Mesenchymal stem cell (in vitro differentiated cells and primary cell): ENCODE data around the gene TECPR2.

Experiments used
- DNase-seq: peaks from one replicate; pipeline ENCODE4 v3.0.0-alpha.2; 2013
- H2AFZ ChIP-seq: one replicate; pipeline ENCODE4 v1.6.1; 2013; ENCODE audit warnings: low read depth, mild to moderate bottlenecking, control low read depth, inconsistent platforms, low read length, moderate library complexity
- H2AK5ac ChIP-seq: 2 replicates; pipeline ENCODE4 v1.6.1; 2013; ENCODE audit warnings: low read length, moderate library complexity, mild to moderate bottlenecking, inconsistent platforms; ENCODE audit not compliant: severe bottlenecking
- H2BK120ac ChIP-seq: one replicate; pipeline ENCODE4 v1.6.1; 2013; ENCODE audit warnings: low read depth, mild to moderate bottlenecking, inconsistent platforms, low read length, moderate library complexity
- H2BK12ac ChIP-seq, 2 experiments: one replicate each; pipeline ENCODE4 v1.6.1; 2013; ENCODE audit warnings: inconsistent platforms in 2 of 2, low read length in 2 of 2, mild to moderate bottlenecking in 2 of 2, moderate library complexity in 2 of 2, control low read depth in 1 of 2
- H2BK15ac ChIP-seq: one replicate; pipeline ENCODE4 v1.6.1; 2013; ENCODE audit warnings: mild to moderate bottlenecking, low read depth, inconsistent platforms; ENCODE audit not compliant: poor library complexity, severe bottlenecking
- H2BK5ac ChIP-seq: 2 replicates; pipeline ENCODE4 v1.6.1; 2013; ENCODE audit warnings: low read depth, mild to moderate bottlenecking, low read length, control low read depth, inconsistent platforms; ENCODE audit not compliant: poor library complexity, severe bottlenecking
- H3K14ac ChIP-seq, 2 experiments: one replicate each; pipeline ENCODE4 v1.6.1; 2013; ENCODE audit warnings: inconsistent platforms in 2 of 2, low read length in 2 of 2, control low read depth in 1 of 2, mild to moderate bottlenecking in 1 of 2, moderate library complexity in 1 of 2
- H3K18ac ChIP-seq, 2 experiments: one replicate each; pipeline ENCODE4 v1.6.1; 2013; ENCODE audit warnings: inconsistent platforms in 2 of 2, low read length in 2 of 2, control low read depth in 1 of 2, low read depth in 1 of 2, mild to moderate bottlenecking in 1 of 2
- H3K23ac ChIP-seq, 2 experiments: one replicate each; pipeline ENCODE4 v1.6.1; 2013; ENCODE audit warnings: inconsistent platforms in 2 of 2, low read length in 2 of 2, mild to moderate bottlenecking in 2 of 2, moderate library complexity in 2 of 2, control low read depth in 1 of 2
- H3K27ac ChIP-seq: 2 replicates; pipeline ENCODE4 v1.5.1; 2013; ENCODE audit warnings: mild to moderate bottlenecking, moderate library complexity, low read length, control low read depth, inconsistent platforms; ENCODE audit not compliant: poor library complexity, severe bottlenecking
- H3K27me3 ChIP-seq, 2 experiments: 2 replicates each; pipeline versions ENCODE4 v1.6.1 to v1.7.0; 2013; ENCODE audit warnings: low read length in 2 of 2, mild to moderate bottlenecking in 2 of 2, moderate library complexity in 2 of 2, control low read depth in 1 of 2, inconsistent platforms in 1 of 2; ENCODE audit not compliant: control insufficient read depth in 1 of 2, insufficient read depth in 1 of 2
- H3K36me3 ChIP-seq, 2 experiments: 2 replicates each; pipeline versions ENCODE4 v1.6.1 to v1.7.0; 2013; ENCODE audit warnings: low read length in 2 of 2, control low read depth in 1 of 2, inconsistent platforms in 1 of 2, low read depth in 1 of 2, mild to moderate bottlenecking in 1 of 2; ENCODE audit not compliant: insufficient read depth in 2 of 2, control insufficient read depth in 1 of 2
- H3K4ac ChIP-seq, 2 experiments: one replicate each; pipeline ENCODE4 v1.6.1; 2013; ENCODE audit warnings: inconsistent platforms in 2 of 2, low read length in 2 of 2, mild to moderate bottlenecking in 2 of 2, moderate library complexity in 2 of 2, control low read depth in 1 of 2, low read depth in 1 of 2
- H3K4me1 ChIP-seq: 2 replicates; pipeline ENCODE4 v1.6.1; 2013; ENCODE audit warnings: low read depth, low read length, control low read depth; ENCODE audit not compliant: control insufficient read depth, insufficient read depth
- H3K4me2 ChIP-seq: 2 replicates; pipeline ENCODE4 v1.6.1; 2013; ENCODE audit warnings: low read length, mild to moderate bottlenecking, inconsistent platforms; ENCODE audit not compliant: poor library complexity, severe bottlenecking
- H3K4me3 ChIP-seq, 2 experiments: 2 replicates each; pipeline versions ENCODE4 v1.5.1 to v1.7.0; 2013; ENCODE audit warnings: low read length in 2 of 2, mild to moderate bottlenecking in 2 of 2, control low read depth in 1 of 2, low read depth in 1 of 2; ENCODE audit not compliant: insufficient read depth in 1 of 2
- H3K79me1 ChIP-seq: replicated peaks from 2 replicates; pipeline ENCODE4 v1.6.1; 2013; ENCODE audit warnings: mild to moderate bottlenecking, control low read depth, low read length, inconsistent platforms; ENCODE audit not compliant: poor library complexity, severe bottlenecking
- H3K9ac ChIP-seq: 2 replicates; pipeline ENCODE4 v1.7.0; 2013; ENCODE audit warnings: mild to moderate bottlenecking, low read length, moderate library complexity
- H3K9me3 ChIP-seq: 2 replicates; pipeline ENCODE4 v1.7.0; 2013; ENCODE audit warnings: mild to moderate bottlenecking, low read length; ENCODE audit not compliant: control insufficient read depth
- H4K8ac ChIP-seq: one replicate; pipeline ENCODE4 v1.6.1; 2013; ENCODE audit warnings: inconsistent platforms, mild to moderate bottlenecking, low read length, moderate library complexity
- H4K91ac ChIP-seq: one replicate; pipeline ENCODE4 v1.6.1; 2013; ENCODE audit warnings: mild to moderate bottlenecking, low read length, inconsistent platforms
- WGBS: methylation state at CpG from one replicate; pipeline ENCODE4 v1.1.7; 2013; ENCODE audit warnings: mixed read lengths; 5-methylcytosine and 5-hydroxymethylcytosine counted together

The TECPR2 gene

GRCh38 chr14:102335163-102335562 lies 27.6 kb upstream of the TECPR2 start:
- H3K23ac ChIP-seq = no peak overlapping the region
- no peak overlapping the region for H2BK5ac ChIP-seq
- no peaks in the 10 kb centered on the region for H3K4me1 ChIP-seq
- no peak for DNase-seq
- H3K27me3 ChIP-seq = no peaks in the 10 kb centered on the region
- H3K18ac ChIP-seq = no peak overlapping the region
- H3K9me3 ChIP-seq = no peaks in the 10 kb centered on the region
- H3K36me3 ChIP-seq = peaks cover 49 to 66% of the 10 kb centered on the region in 2 experiments
- H3K79me1 ChIP-seq = peaks cover 5% of the 10 kb centered on the region
- no peak overlapping the region for H2AK5ac ChIP-seq
- H2BK15ac ChIP-seq = no peak overlapping the region
- no peak overlapping the region for H4K8ac ChIP-seq
- H3K4me3 ChIP-seq = no peak overlapping the region
- H3K9ac ChIP-seq = no peak overlapping the region
- whole genome bisulfite sequencing = 95% methylated on average over 7 of the region's 7 CpGs
- no peak overlapping the region for H2AFZ ChIP-seq
- H3K4me2 ChIP-seq = no peak overlapping the region
- H3K27ac ChIP-seq = no peak overlapping the region
- no peak overlapping the region for H2BK12ac ChIP-seq
- peak overlapping the region in 1 of 2 experiments; percentile 22 for H3K14ac ChIP-seq
- H4K91ac ChIP-seq = no peak overlapping the region
- no peak overlapping the region for H2BK120ac ChIP-seq
- H3K4ac ChIP-seq = no peak overlapping the region

- H2BK5ac ChIP-seq = no peak overlapping the region
- no peak overlapping the region for H3K27ac ChIP-seq
- no peak overlapping the region for H3K9ac ChIP-seq
- H3K14ac ChIP-seq = no peak overlapping the region
- no peak overlapping the region for H3K4me3 ChIP-seq
- no peak for DNase-seq
- no peak overlapping the region for H3K18ac ChIP-seq
- no peak overlapping the region for H2BK15ac ChIP-seq
- H3K36me3 ChIP-seq = peaks cover 64 to 75% of the 10 kb centered on the region in 2 experiments
- 90% methylated on average over 9 of the region's 9 CpGs for WGBS
- H2BK120ac ChIP-seq = no peak overlapping the region
- H3K4ac ChIP-seq = no peak overlapping the region
- H4K91ac ChIP-seq = no peak overlapping the region
- H3K23ac ChIP-seq = no peak overlapping the region
- no peak overlapping the region for H2AFZ ChIP-seq
- H3K27me3 ChIP-seq = no peaks in the 10 kb centered on the region
- peaks cover 6% of the 10 kb centered on the region for H3K79me1 ChIP-seq
- H2AK5ac ChIP-seq = no peak overlapping the region
- H3K4me2 ChIP-seq = no peak overlapping the region
- H4K8ac ChIP-seq = no peak overlapping the region
- no peaks in the 10 kb centered on the region for H3K9me3 ChIP-seq
- H3K4me1 ChIP-seq = no peaks in the 10 kb centered on the region
- no peak overlapping the region for H2BK12ac ChIP-seq
These were observed 24.0 kb upstream of the TECPR2 start for GRCh38 chr14:102338724-102339123.

- Histone ChIP-seq H3K4me3 (no peak overlapping the region), H3K14ac (no peak overlapping the region), H3K4me2 (no peak overlapping the region), H3K9me3 (no peaks in the 10 kb centered on the region), H2AK5ac (no peak overlapping the region), H3K27me3 (no peaks in the 10 kb centered on the region), H2BK5ac (no peak overlapping the region), H2BK120ac (no peak overlapping the region), H3K27ac (no peak overlapping the region), H3K4ac (no peak overlapping the region), H4K8ac (no peak overlapping the region), H3K23ac (no peak overlapping the region), H3K4me1 (no peaks in the 10 kb centered on the region), H3K79me1 (peaks cover 4% of the 10 kb centered on the region), H2AFZ (no peak overlapping the region), H3K9ac (no peak overlapping the region), H2BK12ac (no peak overlapping the region), H4K91ac (no peak overlapping the region), H2BK15ac (no peak overlapping the region), H3K36me3 (peaks cover 74 to 78% of the 10 kb centered on the region in 2 experiments), H3K18ac (no peak overlapping the region)
- 92% methylated on average over 8 of the region's 8 CpGs for WGBS
- DNase-seq = no peak
These were observed 21.2 kb upstream of the TECPR2 start for GRCh38 chr14:102341566-102341965.

GRCh38 chr14:102342238-102342637 lies 20.5 kb upstream of the TECPR2 start:
- no peak overlapping the region for H3K18ac ChIP-seq
- H3K14ac ChIP-seq = no peak overlapping the region
- no peak overlapping the region for H2BK5ac ChIP-seq
- no peak overlapping the region for H4K91ac ChIP-seq
- H3K36me3 ChIP-seq = peaks cover 72 to 75% of the 10 kb centered on the region in 2 experiments
- no peak overlapping the region for H2AFZ ChIP-seq
- H3K27ac ChIP-seq = no peak overlapping the region
- H2BK15ac ChIP-seq = no peak overlapping the region
- H4K8ac ChIP-seq = no peak overlapping the region
- no peaks in the 10 kb centered on the region for H3K4me1 ChIP-seq
- no peak overlapping the region for H2AK5ac ChIP-seq
- no peak overlapping the region for H3K9ac ChIP-seq
- WGBS = 97% methylated on average over 3 of the region's 5 CpGs
- H3K9me3 ChIP-seq = no peaks in the 10 kb centered on the region
- H2BK12ac ChIP-seq = no peak overlapping the region
- no peak overlapping the region for H3K4me2 ChIP-seq
- no peak overlapping the region for H3K4me3 ChIP-seq
- no peak overlapping the region for H3K23ac ChIP-seq
- peaks cover 4% of the 10 kb centered on the region for H3K79me1 ChIP-seq
- no peak overlapping the region for H3K4ac ChIP-seq
- no peak for DNase-seq
- H2BK120ac ChIP-seq = no peak overlapping the region
- no peaks in the 10 kb centered on the region for H3K27me3 ChIP-seq
